Panc1 (cell line): ENCODE measurements around the gene FAM117B. TPM values are rescaled to one million over a fixed set of nuclear protein-coding genes. Genes with fewer than 3 reads are reported as not detected.

Experiments
- ATAC-seq: fragments of 200-7000 bp; cut with Tn5 transposase; 2 replicates; pipeline ENCODE4 v1.9.1; 2020; ENCODE audit warnings: mild to moderate bottlenecking, moderate library complexity
- BruUV-seq: library from RNA; stranded (reverse); fragments of 400-500 nt; replicated peaks from 2 replicates; lab custom pipeline; 2021; lab: Mats Ljungman, UMichigan
- CTCF ChIA-PET: fragments of 300-600 bp; sonication (Branson Sonifier 250); formaldehyde crosslinking; loops from one replicate; lab custom pipeline; 2022; ENCODE audit warnings: antibody characterized with exemption; lab: Charles Lee
- POLR2A ChIA-PET: fragments of 300-600 bp; sonication (Branson Sonifier 250); formaldehyde crosslinking; loops from one replicate; lab custom pipeline; 2022; ENCODE audit warnings: antibody characterized with exemption; lab: Charles Lee
- DNase-seq: peaks from one replicate; pipeline ENCODE4 v3.0.0-alpha.2; 2010; ENCODE audit warnings: low read depth, low spot score
- H3K27ac ChIP-seq: 2 replicates; pipeline ENCODE4 v1.5.1; 2011; ENCODE audit warnings: mild to moderate bottlenecking, low read length, inconsistent platforms
- H3K27me3 ChIP-seq: fragments of 200-500 bp; sonication (Bioruptor generic); 2 replicates; pipeline ENCODE4 v1.6.0; 2014; ENCODE audit warnings: low read length, inconsistent platforms; ENCODE audit not compliant: control insufficient read depth, insufficient read depth
- H3K36me3 ChIP-seq: fragments of 200-500 bp; sonication (Bioruptor generic); 2 replicates; pipeline ENCODE4 v1.5.1; 2014; ENCODE audit warnings: inconsistent platforms, mild to moderate bottlenecking, low read length, moderate library complexity; ENCODE audit not compliant: control insufficient read depth, insufficient read depth
- H3K4me1 ChIP-seq: 2 replicates; pipeline ENCODE4 v1.5.1; 2011; ENCODE audit warnings: inconsistent platforms, mild to moderate bottlenecking, low read length, moderate library complexity; ENCODE audit not compliant: control insufficient read depth, insufficient read depth
- H3K4me3 ChIP-seq, 2 experiments: 2 replicates each; pipeline ENCODE4 v1.5.1; 2011 to 2012; ENCODE audit warnings: low read depth in 2 of 2, low read length in 2 of 2, mild to moderate bottlenecking in 2 of 2, inconsistent platforms in 1 of 2, moderate library complexity in 1 of 2
- H3K9me3 ChIP-seq: fragments of 200-500 bp; sonication (Bioruptor generic); 2 replicates; pipeline ENCODE4 v1.5.1; 2014; ENCODE audit warnings: low read depth, mild to moderate bottlenecking, inconsistent platforms, low read length, moderate library complexity; ENCODE audit not compliant: control insufficient read depth, insufficient read depth
- POLR2AphosphoS5 ChIP-seq: IDR thresholded peaks from 2 replicates; pipeline ENCODE4 v1.6.1; 2012; ENCODE audit warnings: mild to moderate bottlenecking, low read depth, low read length, moderate library complexity
- SIN3A ChIP-seq: IDR thresholded peaks from 2 replicates; pipeline ENCODE4 v1.6.1; 2012; ENCODE audit warnings: low read depth, mild to moderate bottlenecking, low read length, moderate library complexity, borderline replicate concordance; ENCODE audit not compliant: insufficient read depth
- TCF7L2 ChIP-seq: IDR thresholded peaks from 2 replicates; pipeline ENCODE4 v1.6.1; 2011; ENCODE audit warnings: mild to moderate bottlenecking, low read depth, low read length, inconsistent platforms
- in situ Hi-C: cut with HindIII; loops from 2 replicates; pipeline ENCODE4 v1.10.0; 2016; ENCODE audit warnings: low sequenced_read_pairs, low pct_unique_long_range_greater_than_20kb
- intact Hi-C: fragments of 100-400 bp; cut with micrococcal nuclease; formaldehyde crosslinking; loops from one replicate; pipeline ENCODE4 v1.10.0; 2022; ENCODE audit not compliant: unreplicated experiment
- total RNA-seq: library from RNA; stranded (reverse); gene quantifications from one replicate; pipeline ENCODE4 v1.2.1, GENCODE V29; 2021; ENCODE audit not compliant: unreplicated experiment
- TF ChIP-seq, protein P1 (sequence below), 2 experiments: IDR thresholded peaks; 2 replicates each; pipeline ENCODE4 v1.6.1; 2011 to 2012; ENCODE audit warnings: low read depth in 2 of 2, control low read depth in 1 of 2, low read length in 1 of 2, mild to moderate bottlenecking in 1 of 2, moderate library complexity in 1 of 2; ENCODE audit not compliant: insufficient read depth in 1 of 2
- TF ChIP-seq, protein P2 (sequence below): fragments of 450-650 bp; IDR thresholded peaks from 2 replicates; pipeline ENCODE4 v1.5.1; 2017; ENCODE audit warnings: mild to moderate bottlenecking

The FAM117B gene
- total RNA-seq, 1 experiment from 2014 or later = 7.8 TPM

- no peak for ATAC-seq
- Histone ChIP-seq H3K9me3 (no peaks in the 10 kb centered on the region), H3K36me3 (no peaks in the 10 kb centered on the region), H3K27me3 (peaks cover 2% of the 10 kb centered on the region), H3K27ac (no peak overlapping the region), H3K4me3 (no peak overlapping the region), H3K4me1 (no peaks in the 10 kb centered on the region)
- TF ChIP-seq, protein P1, sequence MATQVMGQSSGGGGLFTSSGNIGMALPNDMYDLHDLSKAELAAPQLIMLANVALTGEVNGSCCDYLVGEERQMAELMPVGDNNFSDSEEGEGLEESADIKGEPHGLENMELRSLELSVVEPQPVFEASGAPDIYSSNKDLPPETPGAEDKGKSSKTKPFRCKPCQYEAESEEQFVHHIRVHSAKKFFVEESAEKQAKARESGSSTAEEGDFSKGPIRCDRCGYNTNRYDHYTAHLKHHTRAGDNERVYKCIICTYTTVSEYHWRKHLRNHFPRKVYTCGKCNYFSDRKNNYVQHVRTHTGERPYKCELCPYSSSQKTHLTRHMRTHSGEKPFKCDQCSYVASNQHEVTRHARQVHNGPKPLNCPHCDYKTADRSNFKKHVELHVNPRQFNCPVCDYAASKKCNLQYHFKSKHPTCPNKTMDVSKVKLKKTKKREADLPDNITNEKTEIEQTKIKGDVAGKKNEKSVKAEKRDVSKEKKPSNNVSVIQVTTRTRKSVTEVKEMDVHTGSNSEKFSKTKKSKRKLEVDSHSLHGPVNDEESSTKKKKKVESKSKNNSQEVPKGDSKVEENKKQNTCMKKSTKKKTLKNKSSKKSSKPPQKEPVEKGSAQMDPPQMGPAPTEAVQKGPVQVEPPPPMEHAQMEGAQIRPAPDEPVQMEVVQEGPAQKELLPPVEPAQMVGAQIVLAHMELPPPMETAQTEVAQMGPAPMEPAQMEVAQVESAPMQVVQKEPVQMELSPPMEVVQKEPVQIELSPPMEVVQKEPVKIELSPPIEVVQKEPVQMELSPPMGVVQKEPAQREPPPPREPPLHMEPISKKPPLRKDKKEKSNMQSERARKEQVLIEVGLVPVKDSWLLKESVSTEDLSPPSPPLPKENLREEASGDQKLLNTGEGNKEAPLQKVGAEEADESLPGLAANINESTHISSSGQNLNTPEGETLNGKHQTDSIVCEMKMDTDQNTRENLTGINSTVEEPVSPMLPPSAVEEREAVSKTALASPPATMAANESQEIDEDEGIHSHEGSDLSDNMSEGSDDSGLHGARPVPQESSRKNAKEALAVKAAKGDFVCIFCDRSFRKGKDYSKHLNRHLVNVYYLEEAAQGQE (IDR thresholded peaks at IDR 0.05; ENCODE audit: insufficient read depth in 1 of 2, low read depth in 2 of 2, low read length in 1 of 2) = no peak
- TF ChIP-seq POLR2AphosphoS5 (no peak), SIN3A (no peak), TCF7L2 (no peak)
- TF ChIP-seq, protein P2, sequence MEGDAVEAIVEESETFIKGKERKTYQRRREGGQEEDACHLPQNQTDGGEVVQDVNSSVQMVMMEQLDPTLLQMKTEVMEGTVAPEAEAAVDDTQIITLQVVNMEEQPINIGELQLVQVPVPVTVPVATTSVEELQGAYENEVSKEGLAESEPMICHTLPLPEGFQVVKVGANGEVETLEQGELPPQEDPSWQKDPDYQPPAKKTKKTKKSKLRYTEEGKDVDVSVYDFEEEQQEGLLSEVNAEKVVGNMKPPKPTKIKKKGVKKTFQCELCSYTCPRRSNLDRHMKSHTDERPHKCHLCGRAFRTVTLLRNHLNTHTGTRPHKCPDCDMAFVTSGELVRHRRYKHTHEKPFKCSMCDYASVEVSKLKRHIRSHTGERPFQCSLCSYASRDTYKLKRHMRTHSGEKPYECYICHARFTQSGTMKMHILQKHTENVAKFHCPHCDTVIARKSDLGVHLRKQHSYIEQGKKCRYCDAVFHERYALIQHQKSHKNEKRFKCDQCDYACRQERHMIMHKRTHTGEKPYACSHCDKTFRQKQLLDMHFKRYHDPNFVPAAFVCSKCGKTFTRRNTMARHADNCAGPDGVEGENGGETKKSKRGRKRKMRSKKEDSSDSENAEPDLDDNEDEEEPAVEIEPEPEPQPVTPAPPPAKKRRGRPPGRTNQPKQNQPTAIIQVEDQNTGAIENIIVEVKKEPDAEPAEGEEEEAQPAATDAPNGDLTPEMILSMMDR = no peak
- DNase-seq = no peak
- intact Hi-C loops (no loop called here), in situ Hi-C loops (no loop called here)
- CTCF ChIA-PET = interaction anchor here (0.6 kb wide), 1 partner anchor 250 kb away, joined by 7 read pairs; no protein-coding TSS in a partner anchor
- no TSS peak for BruUV-seq
- POLR2A ChIA-PET = interaction anchor here (0.7 kb wide), 1 partner anchor 486 kb away, joined by 4 read pairs; no protein-coding TSS in a partner anchor
These were observed 21.3 kb upstream of the FAM117B start for GRCh38 chr2:202613479-202613878.

- POLR2A ChIA-PET = no interaction called here
- ATAC-seq = no peak
- in situ Hi-C loops = no loop called here
These were observed 10.6 kb upstream of the FAM117B start for GRCh38 chr2:202624133-202624532.

More at GRCh38 chr2:202624133-202624532, 10.6 kb upstream of the FAM117B start:
- intact Hi-C loops = no loop called here
- Histone ChIP-seq H3K9me3 (no peaks in the 10 kb centered on the region), H3K36me3 (no peaks in the 10 kb centered on the region), H3K4me1 (no peaks in the 10 kb centered on the region), H3K27me3 (no peaks in the 10 kb centered on the region), H3K27ac (no peak overlapping the region), H3K4me3 (no peak overlapping the region)
- DNase-seq = no peak
- TF ChIP-seq, protein P2 = no peak
- TF ChIP-seq POLR2AphosphoS5 (no peak), TCF7L2 (no peak), SIN3A (no peak)
- TF ChIP-seq, protein P1 (IDR thresholded peaks at IDR 0.05; ENCODE audit: insufficient read depth in 1 of 2, low read depth in 2 of 2, low read length in 1 of 2) = no peak
- CTCF ChIA-PET = interaction anchor here (0.7 kb wide), 1 partner anchor 529 kb away, joined by 8 read pairs; no protein-coding TSS in a partner anchor
- no TSS peak for BruUV-seq
